Stimulated activated CD8-positive, alpha-beta memory T cell treated with anti-CD3 and anti-CD28 coated beads, Interleukin-4, amount 100 ng/mL, for 1 hour (primary cell): ENCODE results near the gene RNF5.
"Not testable (repeated sequence)": the region's sequence is repeated elsewhere in the genome, so short reads cannot be mapped to it uniquely, and the experiment has no call there.

Source experiments
- DNase-seq, 2 donors: peaks; one replicate each; pipeline ENCODE4 v3.0.0-alpha.2; 2020; ENCODE audit warnings: low read depth in 2 of 2, low spot score in 1 of 2

Gene RNF5

DNA sequence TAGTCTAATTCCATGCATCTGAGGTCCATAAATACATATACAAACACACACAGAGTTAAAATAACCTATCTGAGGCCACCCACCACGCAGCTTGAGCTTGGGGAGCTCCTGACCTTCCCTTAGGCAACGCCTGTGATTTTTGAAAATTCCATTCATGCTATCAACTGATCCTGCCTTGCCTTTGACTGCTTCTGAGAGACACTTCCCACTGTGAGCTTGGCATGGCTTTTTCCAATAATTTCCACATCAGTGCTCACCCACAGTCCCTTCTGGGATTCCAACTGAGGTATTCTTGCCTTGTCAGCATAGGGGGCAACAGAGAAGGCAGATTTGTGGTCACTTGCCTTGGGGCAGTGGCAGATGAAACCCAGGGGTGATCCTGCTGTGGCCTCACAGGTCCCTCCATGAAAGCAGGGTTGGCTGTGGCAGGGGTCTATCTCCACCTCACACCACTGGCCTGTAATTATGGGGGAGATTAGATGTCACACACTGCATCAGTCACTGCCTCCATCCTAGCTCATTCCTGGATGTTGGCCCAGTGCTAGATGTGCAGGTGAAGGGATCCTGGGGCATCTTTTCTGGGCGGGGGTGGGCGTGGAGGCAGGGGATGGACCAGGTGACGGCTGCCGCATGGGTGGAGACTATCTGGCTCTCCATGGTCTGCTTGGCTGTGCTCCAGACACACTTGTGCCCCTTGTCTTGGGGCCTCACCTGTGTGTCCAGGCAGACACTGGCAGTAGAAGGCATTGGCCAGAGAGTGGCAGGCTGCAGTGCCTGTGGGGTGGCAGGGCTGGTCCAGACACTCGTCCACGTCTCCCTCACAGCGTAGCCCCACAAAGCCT is 25.4 kb downstream of the RNF5 start:
- DNase-seq, result no peak

DNA sequence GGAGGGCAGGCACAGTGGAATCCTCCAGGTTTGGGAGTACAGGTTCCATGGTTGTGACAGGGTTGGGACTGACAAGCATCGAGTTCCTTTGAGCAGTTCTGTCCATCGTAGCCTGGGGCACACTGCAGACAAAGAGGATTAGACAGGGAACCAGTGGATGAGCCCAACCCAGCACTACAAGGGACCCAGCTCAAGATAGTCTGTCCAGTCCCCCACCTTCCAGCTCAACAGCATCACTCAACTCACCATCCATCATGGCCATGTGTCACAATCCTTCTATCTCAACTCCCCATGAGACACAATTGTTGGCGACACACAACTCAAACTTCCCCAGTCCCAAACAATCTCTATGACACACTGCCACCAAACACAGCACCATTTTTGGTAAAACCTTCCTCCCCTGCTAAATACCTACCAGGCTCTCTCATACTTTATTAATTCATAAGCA is 26.1 kb downstream of the RNF5 start:
- DNase-seq, result no peak

DNA sequence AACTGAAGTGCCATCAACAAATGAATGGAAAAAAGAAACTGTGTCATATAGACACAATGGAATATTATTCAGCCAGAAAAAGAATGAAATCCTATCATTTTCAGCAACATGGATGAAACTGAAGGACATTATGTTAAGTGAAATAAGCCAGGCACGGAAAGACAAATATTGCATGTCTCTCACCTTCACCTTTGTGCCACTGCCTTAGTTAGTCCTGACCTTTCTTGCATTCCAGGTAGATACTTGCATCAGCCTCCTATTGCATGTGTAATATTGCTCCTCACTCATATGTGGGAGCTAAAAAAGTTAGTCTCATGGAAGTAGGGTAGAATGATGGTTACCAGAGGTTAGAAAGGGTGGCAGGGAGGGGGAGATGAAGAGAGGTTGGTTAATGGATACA is 30.8 kb downstream of the RNF5 start:
- DNase-seq, result no peak

DNA sequence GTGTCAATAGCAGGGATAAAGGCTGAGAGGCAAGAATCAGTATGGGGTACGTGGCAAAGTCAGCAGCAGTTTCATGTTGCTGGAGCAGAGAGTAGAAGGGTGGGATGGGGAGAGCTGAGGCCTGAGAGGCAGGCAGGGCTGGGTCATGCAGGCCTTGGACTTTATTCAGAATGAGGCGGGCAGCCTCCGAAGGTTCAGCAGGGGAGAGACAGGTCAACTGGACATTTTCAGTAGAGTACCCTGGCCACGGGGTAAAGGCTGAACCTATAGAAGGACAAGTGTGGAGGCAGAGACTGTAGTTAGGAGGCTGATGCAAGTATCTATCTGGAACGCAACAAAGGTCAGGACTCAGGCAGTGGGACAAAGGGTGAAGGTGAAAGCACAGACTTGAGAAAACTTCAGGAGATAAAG is 32.0 kb downstream of the RNF5 start:
- DNase-seq, result no peak

DNA sequence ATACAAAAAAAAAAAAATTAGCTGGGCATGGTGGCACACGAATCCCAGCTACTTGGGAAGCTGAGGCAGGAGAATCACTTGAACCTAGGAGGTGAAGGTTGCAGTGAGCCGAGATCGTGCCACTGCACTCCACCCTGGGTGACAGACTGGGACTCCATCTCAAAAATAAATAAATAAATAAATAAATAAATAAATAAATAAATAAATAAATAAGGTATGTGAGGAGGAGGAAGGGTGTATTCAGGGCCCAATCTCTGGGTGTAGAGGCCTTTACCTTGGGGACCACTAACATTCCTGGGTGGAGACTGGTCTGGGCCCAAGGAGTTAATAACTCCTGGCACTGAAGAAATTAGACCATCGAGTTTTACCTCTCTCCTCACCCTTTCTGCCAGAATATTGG is 33.2 kb downstream of the RNF5 start:
- DNase-seq, result not testable (repeated sequence)

DNA sequence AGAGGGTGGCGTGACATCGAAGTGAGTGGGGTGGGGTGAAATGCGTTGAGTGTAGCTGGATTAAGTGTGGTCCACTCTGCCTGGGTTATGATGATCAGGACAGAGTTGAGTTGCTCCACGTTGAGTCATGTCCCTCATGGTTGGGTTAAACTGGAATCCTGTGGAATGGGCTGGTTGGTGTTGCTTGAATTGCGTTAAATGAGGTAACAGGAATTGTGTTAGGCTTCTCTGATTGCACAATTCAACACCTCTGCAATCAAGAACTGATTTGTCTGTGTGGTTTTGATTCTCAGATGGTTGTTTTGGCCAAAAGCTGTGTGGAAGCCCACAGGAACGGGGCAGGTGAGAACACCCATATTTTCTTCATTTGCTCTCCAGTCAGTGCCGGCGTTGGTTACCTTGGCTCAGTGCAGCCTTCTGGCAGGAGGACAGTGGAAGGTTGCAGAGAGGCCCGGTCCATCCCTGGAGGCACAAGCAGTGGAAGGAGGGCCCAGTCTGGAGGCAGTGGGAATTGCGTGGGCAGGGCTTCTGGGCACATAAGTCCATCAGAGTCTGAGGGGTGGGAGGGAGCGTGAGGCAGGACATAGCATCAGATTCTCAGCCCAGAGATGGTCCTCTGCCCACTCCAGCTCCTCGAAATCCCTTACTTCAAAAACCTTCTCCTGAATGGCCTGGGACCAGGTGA is 34.0 kb downstream of the RNF5 start:
- DNase-seq, result no peak

DNA sequence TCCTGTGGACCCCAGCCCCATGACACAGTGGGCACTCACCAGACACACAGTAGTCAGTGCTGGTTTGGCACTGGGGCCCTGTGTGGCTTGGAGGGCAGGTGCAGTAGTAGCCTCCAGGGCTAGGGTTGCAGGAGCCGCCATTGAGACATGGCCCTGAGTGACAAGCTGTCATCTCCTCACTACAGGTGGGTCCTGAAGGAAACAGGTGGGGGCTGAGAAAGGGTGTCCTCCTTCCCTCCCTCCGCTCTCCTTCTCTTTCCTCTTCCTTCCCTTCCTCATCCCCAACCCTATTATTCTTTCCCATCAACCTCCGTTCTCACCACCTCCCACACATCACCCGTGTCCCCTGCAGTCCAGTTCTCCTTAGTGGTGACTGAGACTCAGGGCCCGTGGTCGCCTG is 35.4 kb downstream of the RNF5 start:
- no peak for DNase-seq

DNA sequence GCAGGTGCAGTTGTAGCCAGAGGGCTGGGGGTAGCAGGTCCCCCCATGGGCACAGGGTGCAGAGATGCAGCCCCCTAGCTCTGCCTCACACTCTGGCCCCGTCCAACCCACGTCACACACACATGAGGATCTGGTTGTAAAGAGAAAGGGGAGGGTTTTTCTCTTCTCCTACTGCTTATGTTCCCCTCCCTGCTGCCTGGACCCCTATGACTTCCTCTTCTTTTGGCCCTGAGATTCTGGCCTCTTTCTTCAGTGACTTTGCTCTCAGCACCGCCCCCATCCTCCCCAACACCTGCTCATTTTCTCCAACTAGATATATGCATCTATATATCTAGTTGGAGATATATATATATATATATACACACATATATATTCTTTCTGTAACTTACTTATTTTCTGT is 35.9 kb downstream of the RNF5 start:
- DNase-seq, result no peak

DNA sequence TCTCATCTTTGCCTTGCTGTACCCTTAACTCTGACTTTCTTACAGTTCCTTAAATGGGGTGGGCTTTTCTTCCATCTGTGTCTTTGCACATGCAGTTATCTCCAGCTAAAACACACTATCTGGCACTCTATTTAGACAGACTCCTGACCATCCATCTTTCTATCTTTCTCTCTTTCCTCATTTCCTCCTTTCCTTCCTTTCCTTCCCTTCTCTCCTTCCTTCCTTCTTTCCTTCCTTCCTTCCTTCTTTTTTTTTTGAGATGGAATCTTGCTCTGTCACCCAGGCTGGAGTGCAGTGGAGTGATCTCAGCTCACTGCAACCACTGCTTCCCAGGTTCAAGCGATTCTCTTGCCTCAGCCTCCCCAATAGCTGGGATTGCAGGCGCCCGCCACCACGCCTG is 37.4 kb downstream of the RNF5 start:
- DNase-seq, result no peak

DNA sequence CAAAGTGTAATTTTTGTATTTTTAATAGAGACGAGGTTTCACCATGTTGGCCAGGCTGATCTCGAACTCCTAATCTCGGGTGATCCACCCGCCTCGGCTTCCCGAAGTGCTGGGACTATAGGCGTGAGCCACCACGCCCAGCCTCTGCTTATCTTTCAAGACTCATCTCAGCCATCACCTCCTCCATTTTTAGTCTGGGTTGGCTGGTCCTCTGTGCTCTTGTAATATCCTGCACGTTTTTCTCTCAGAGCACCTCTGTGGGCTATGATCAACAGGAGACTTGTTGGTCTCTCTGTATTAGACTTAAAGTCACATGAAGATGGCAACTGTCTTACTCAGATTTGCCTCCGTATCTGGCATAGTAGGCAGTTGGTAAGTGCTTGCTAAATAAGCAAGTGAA is 38.1 kb downstream of the RNF5 start:
- no peak for DNase-seq

DNA sequence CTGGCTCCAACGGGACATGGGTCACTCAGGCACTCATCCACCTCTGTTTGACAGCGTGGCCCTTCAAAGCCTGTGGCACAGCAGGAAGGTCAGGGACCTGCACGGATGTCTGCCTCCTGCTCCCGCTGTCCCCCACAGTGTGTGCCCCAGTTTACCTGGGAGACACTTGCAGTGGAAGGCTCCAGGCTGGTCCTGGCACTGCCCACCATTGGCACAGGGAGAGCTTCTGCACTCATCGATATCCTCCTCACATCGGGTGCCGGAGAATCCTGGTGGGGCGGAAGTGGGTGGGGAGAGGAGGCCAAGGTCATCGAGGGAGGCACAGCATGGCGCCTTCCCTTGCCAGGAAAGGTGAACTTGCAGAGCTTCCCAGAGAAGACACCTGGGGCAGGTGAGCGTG is 38.8 kb downstream of the RNF5 start:
- DNase-seq, result no peak

DNA sequence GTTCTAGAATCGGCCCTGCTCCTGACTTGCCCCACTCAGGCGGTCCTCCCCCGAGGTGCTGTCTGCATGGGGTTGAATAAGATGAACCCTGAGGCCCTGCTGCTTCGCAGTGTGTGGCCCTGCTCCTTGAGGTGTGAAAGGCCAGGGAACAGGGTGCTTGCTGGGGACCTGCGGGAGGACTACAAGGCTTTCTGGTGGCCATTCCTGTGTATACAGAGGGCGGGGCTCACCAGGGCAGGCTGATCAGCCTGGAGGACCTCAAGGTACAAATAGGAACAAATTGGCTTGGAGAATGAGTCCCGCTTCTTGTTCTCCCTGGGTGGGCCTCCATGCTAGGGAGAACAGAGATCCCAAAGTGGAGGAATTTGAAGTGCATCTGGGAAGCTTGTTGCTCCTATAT is 40.0 kb downstream of the RNF5 start:
- DNase-seq, result no peak

DNA sequence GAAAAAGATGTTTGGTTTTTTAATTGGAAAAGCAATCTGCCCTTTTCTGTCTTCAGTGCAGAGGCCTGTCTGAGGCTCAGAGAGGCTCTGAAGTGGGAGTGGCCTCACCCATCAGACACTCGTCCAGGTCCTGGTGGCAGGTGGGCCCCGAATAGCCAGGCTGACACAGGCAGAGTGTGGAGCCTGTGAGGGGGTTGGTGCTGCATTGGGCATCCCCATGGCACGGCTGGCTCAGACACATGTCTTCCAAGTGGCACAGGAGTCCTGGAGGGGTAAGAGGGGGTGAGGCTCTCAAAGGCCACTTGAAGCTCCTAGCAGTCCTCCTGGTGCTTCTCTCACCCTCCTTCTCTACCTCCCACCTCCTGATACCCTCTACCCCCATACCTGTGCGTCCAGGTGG is 41.8 kb downstream of the RNF5 start:
- DNase-seq, result no peak

DNA sequence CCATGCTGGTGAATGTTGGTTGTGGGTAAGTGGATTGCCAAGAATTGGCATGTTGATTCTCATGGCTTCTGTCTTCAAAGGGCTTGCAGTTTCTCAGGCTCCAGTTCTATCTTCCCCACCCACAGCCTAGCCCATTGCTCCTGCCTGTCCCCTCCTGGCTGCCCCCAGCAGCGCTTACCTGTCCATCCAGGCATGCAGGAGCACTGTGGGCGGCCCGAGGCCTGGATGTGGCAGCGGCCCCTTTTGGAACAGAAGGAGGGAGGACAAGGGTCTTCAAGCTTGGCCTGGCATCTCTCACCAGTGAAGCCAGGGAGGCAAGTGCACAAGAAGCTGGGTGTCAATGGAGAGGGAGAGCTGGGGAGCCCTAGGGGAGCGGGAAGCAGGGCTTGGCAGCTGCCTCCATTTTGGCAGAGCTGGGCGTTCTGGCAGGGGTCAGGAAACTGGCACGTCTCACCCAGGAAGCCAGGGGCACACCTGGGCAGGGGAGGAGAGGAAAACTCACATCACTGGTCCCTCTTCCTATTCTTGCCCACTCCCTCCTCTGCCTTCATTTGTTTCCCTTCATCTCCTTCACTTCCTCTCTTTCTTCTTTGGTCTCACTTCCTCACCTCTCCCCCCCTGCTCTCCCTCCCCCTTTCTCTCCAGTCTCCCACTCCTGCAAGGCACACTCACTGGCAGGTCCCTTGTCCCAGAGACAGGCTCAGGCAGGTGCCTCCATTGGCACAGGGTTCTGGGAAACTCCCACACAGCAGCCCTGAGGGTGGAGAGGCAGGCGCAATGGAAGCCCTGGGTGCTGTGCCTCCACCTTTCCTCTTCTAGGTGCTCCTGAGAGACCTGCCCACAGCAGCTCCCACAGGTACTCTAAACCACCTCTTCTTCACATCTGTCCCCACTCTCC is 44.4 kb downstream of the RNF5 start:
- DNase-seq, result no peak

DNA sequence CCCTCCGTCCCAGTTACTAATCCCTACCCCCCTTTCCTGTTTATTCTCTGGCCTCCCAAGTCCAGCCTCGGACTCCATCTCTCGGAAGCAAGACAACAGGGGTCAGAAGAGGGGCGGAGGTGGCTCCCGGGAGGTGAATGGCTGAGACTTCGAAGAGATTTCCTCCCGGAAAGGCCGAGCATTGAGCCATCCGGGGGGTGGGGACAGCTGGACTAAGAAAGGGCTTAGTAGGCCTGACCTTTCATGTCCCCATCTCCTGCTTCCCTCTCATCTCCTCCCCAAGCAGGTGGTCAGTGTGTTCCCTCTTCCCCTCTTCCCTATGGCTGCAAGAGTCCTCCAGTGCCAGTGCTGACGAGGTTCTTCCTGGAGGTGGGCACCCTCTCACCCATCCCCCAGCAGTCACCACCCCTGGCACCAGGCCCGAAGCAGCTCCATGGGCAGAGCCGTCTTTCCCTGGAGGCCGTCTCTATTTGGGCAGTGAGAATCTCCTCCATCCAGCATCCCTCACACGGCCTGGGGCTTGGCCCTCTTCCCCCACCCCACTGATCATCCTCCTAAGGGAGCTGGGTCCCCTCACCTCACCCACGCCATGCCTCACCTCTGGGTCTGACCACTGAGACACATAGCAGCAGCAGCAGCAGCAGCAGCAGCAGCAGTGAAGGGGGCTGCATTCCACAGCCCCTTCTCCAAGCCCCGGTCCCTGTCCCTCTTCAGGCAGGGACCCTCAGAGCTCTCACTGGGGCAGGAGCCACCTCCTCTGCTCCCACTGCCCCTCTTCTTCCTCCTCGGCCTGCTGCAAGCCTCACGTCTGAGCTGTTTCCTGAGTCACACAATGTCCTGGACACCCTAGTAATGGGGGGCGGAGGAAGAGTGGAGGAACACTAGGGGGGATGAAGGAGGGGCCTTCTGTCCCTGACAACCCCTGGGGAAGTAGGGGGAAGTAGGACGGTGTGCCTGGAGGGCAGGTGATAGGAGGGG is 45.3 kb downstream of the RNF5 start, which contains the start of gene NOTCH4:
Gene NOTCH4 (minus strand): TSS at position 810 of the 978 bp plus-strand sequence. CDS start 139 bp downstream, at position 671.
- no peak for DNase-seq

DNA sequence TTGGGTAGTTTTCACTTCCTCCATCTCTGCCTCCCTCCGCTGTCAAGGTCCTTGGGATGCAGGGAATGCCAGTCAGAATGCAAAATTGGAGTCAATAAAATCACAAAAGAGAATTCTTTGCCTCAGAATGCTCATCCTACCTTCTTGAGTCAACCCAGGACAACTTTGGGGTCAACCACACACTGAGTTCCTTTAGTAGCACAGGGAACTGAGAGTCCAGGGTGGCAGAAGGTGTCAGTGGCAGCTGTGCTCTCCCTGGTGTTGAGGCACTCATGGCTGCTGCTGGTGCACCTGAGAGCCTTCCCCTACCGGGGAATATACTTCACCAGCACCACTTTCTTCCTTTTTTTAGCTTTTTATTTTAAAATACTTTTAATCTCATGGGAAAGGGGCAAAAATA is 46.5 kb downstream of the RNF5 start:
- no peak for DNase-seq

DNA sequence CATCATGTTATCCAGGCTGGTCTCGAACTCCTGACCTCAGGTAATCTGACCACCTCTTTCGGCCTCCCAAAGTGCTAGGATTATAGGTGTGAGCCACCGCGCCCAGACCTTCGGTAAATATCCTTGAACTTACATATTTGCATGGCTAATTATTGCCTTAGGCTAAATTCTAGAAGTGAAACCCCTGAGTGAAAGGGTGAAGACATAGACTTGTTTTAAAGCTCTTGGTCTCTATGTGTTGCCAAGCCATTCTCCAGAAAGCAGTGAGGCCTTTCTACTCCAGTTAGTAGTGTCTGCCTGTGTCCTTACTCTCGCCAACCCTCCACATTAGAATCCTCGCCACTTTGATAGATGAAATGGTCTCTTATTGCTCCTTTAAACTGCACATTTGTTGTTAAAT is 48.2 kb downstream of the RNF5 start:
- DNase-seq, result no peak
